ENCODE data around the gene SLC38A3.

SLC38A3 gene

GRCh38 chr3:50245831-50246516 is 40.9 kb downstream of the SLC38A3 start:
- no peaks in the 10 kb centered on the region for H3K36me3 ChIP-seq (ENCODE audit: insufficient read depth, low read length)

GRCh38 chr3:50246517-50246954 is 41.5 kb downstream of the SLC38A3 start:
- TF ChIP-seq POLR2AphosphoS5 (IDR thresholded peaks at IDR 0.05; ENCODE audit: borderline replicate concordance, low read depth, low read length) (peak; percentile 46; the same call in 1 of the 2 replicates), FOXP2 (optimal IDR thresholded peaks at IDR 0.05; ENCODE audit: control extremely low read depth, extremely low read length, insufficient read depth) (no peak)
- H3K36me3 ChIP-seq (ENCODE audit: insufficient read depth, low read length), result no peaks in the 10 kb centered on the region

More at GRCh38 chr3:50245831-50246516, 40.9 kb downstream of the SLC38A3 start:
- H3K27ac ChIP-seq, result peak overlapping the region; percentile 87
- TF ChIP-seq POLR2AphosphoS5 (IDR thresholded peaks at IDR 0.05; ENCODE audit: borderline replicate concordance, low read depth, low read length) (0 out of 2 replicates have a peak, but pooled peaks have one; percentile 29), FOXP2 (optimal IDR thresholded peaks at IDR 0.05; ENCODE audit: control extremely low read depth, extremely low read length, insufficient read depth) (no peak)
- DNase-seq (ENCODE audit: low read depth, low spot score), result no peak
- H3K9ac ChIP-seq (ENCODE audit: insufficient read length), result peak overlapping the region; percentile 33
- peak overlapping the region; percentile 72 for H3K4me3 ChIP-seq
- H3K9me3 ChIP-seq (ENCODE audit: low read depth, low read length), result no peaks in the 10 kb centered on the region

GRCh38 chr3:50248387-50248786 is 43.3 kb downstream of the SLC38A3 start:
- TF ChIP-seq FOXP2 (optimal IDR thresholded peaks at IDR 0.05; ENCODE audit: control extremely low read depth, extremely low read length, insufficient read depth) (no peak), POLR2AphosphoS5 (IDR thresholded peaks at IDR 0.05; ENCODE audit: borderline replicate concordance, low read depth, low read length) (no peak), EZH2 (IDR thresholded peaks at IDR 0.05) (no peak)

More at GRCh38 chr3:50246517-50246954, 41.5 kb downstream of the SLC38A3 start:
- H3K27ac ChIP-seq, result peak overlapping the region; percentile 87
- peak overlapping the region; percentile 72 for H3K4me3 ChIP-seq
- no peak for DNase-seq (ENCODE audit: low read depth, low spot score)
- no peaks in the 10 kb centered on the region for H3K9me3 ChIP-seq (ENCODE audit: low read depth, low read length)
- H3K9ac ChIP-seq (ENCODE audit: insufficient read length), result peak overlapping the region; percentile 20

GRCh38 chr3:50249457-50249856 is 44.4 kb downstream of the SLC38A3 start:
- no peak for DNase-seq (ENCODE audit: low read depth, low spot score)
- H3K27ac ChIP-seq, result no peak overlapping the region
- no peaks in the 10 kb centered on the region for H3K36me3 ChIP-seq (ENCODE audit: insufficient read depth, low read length)

More at GRCh38 chr3:50248387-50248786, 43.3 kb downstream of the SLC38A3 start:
- Histone ChIP-seq H3K27ac (no peak overlapping the region), H3K9ac (ENCODE audit: insufficient read length) (no peak overlapping the region), H3K4me3 (no peak overlapping the region), H3K9me3 (ENCODE audit: low read depth, low read length) (no peaks in the 10 kb centered on the region), H3K36me3 (ENCODE audit: insufficient read depth, low read length) (no peaks in the 10 kb centered on the region)
- DNase-seq (ENCODE audit: low read depth, low spot score), result no peak

GRCh38 chr3:50250514-50250913 is 45.4 kb downstream of the SLC38A3 start:
- no peak for DNase-seq (ENCODE audit: low read depth, low spot score)
- H3K4me3 ChIP-seq, result no peak overlapping the region
- H3K27ac ChIP-seq, result no peak overlapping the region
- no peaks in the 10 kb centered on the region for H3K9me3 ChIP-seq (ENCODE audit: low read depth, low read length)
- no peak overlapping the region for H3K9ac ChIP-seq (ENCODE audit: insufficient read length)
- H3K36me3 ChIP-seq (ENCODE audit: insufficient read depth, low read length), result no peaks in the 10 kb centered on the region
- TF ChIP-seq EZH2 (IDR thresholded peaks at IDR 0.05), result no peak
- TF ChIP-seq POLR2AphosphoS5 (IDR thresholded peaks at IDR 0.05; ENCODE audit: borderline replicate concordance, low read depth, low read length), result no peak
- no peak for TF ChIP-seq FOXP2 (optimal IDR thresholded peaks at IDR 0.05; ENCODE audit: control extremely low read depth, extremely low read length, insufficient read depth)

More at GRCh38 chr3:50249457-50249856, 44.4 kb downstream of the SLC38A3 start:
- Histone ChIP-seq H3K9ac (ENCODE audit: insufficient read length) (no peak overlapping the region), H3K4me3 (no peak overlapping the region), H3K9me3 (ENCODE audit: low read depth, low read length) (no peaks in the 10 kb centered on the region)
- TF ChIP-seq FOXP2 (optimal IDR thresholded peaks at IDR 0.05; ENCODE audit: control extremely low read depth, extremely low read length, insufficient read depth) (no peak), POLR2AphosphoS5 (IDR thresholded peaks at IDR 0.05; ENCODE audit: borderline replicate concordance, low read depth, low read length) (no peak), EZH2 (IDR thresholded peaks at IDR 0.05) (no peak)

GRCh38 chr3:50251220-50251619 is 46.1 kb downstream of the SLC38A3 start:
- Histone ChIP-seq H3K36me3 (ENCODE audit: insufficient read depth, low read length) (no peaks in the 10 kb centered on the region; the same call in 1 of the 2 replicates), H3K9me3 (ENCODE audit: low read depth, low read length) (no peaks in the 10 kb centered on the region), H3K9ac (ENCODE audit: insufficient read length) (no peak overlapping the region), H3K4me3 (no peak overlapping the region), H3K27ac (no peak overlapping the region)
- no peak for DNase-seq (ENCODE audit: low read depth, low spot score)
- TF ChIP-seq EZH2 (IDR thresholded peaks at IDR 0.05) (no peak), POLR2AphosphoS5 (IDR thresholded peaks at IDR 0.05; ENCODE audit: borderline replicate concordance, low read depth, low read length) (no peak), FOXP2 (optimal IDR thresholded peaks at IDR 0.05; ENCODE audit: control extremely low read depth, extremely low read length, insufficient read depth) (no peak)

- H3K9me3 ChIP-seq (ENCODE audit: low read depth, low read length), result no peaks in the 10 kb centered on the region
- DNase-seq (ENCODE audit: low read depth, low spot score), result no peak
These were observed 49.6 kb downstream of the SLC38A3 start for GRCh38 chr3:50254577-50255250.

GRCh38 chr3:50255251-50255615 is 50.2 kb downstream of the SLC38A3 start:
- Histone ChIP-seq H3K9ac (ENCODE audit: insufficient read length) (no peak overlapping the region), H3K36me3 (ENCODE audit: insufficient read depth, low read length) (peaks cover 10% of the 10 kb centered on the region; the same call in 1 of the 2 replicates)
- TF ChIP-seq EZH2 (IDR thresholded peaks at IDR 0.05) (no peak), FOXP2 (optimal IDR thresholded peaks at IDR 0.05; ENCODE audit: control extremely low read depth, extremely low read length, insufficient read depth) (no peak), POLR2AphosphoS5 (IDR thresholded peaks at IDR 0.05; ENCODE audit: borderline replicate concordance, low read depth, low read length) (no peak)

More at GRCh38 chr3:50254577-50255250, 49.6 kb downstream of the SLC38A3 start:
- Histone ChIP-seq H3K27ac (no peak overlapping the region), H3K36me3 (ENCODE audit: insufficient read depth, low read length) (peaks cover 10% of the 10 kb centered on the region; the same call in 1 of the 2 replicates), H3K9ac (ENCODE audit: insufficient read length) (no peak overlapping the region), H3K4me3 (no peak overlapping the region)
- TF ChIP-seq FOXP2 (optimal IDR thresholded peaks at IDR 0.05; ENCODE audit: control extremely low read depth, extremely low read length, insufficient read depth) (no peak), EZH2 (IDR thresholded peaks at IDR 0.05) (no peak), POLR2AphosphoS5 (IDR thresholded peaks at IDR 0.05; ENCODE audit: borderline replicate concordance, low read depth, low read length) (no peak)

More at GRCh38 chr3:50255251-50255615, 50.2 kb downstream of the SLC38A3 start:
- H3K4me3 ChIP-seq, result no peak overlapping the region
- DNase-seq (ENCODE audit: low read depth, low spot score), result no peak
- no peak overlapping the region for H3K27ac ChIP-seq
- no peaks in the 10 kb centered on the region for H3K9me3 ChIP-seq (ENCODE audit: low read depth, low read length)
